NCI-H146 treated with DMSO at 0.1 percent for 48 hours (cell line): Measurements from ENCODE around the gene SELENON.
"Not testable (repeated sequence)": the region's sequence is repeated elsewhere in the genome, so short reads cannot be mapped to it uniquely, and the experiment has no call there.

Experiments
- DNase-seq: peaks from one replicate; lab custom pipeline; 2025; ENCODE audit not compliant: unreplicated experiment; lab: John Stamatoyannopoulos, UW

The SELENON gene

DNA sequence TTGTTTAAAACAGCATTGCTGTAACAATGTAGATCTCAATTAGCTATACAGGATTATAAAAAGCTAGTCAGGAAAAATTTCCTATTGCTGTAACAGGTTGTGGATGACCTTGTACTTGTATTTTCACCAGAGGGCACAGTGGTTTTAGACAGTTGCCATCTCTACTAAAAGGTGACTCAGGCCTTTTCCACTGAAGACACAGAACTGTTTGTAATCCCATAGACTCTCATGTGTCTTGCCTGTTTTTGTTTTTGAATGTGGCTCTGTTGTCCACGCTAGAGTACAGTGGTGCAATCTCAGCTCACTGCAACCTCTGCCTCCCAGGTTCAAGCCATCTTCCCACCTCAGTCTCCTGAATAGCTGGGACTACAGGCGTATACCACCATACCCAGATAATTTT lies 25.6 kb downstream of the SELENON start:
- DNase-seq: no peak

DNA sequence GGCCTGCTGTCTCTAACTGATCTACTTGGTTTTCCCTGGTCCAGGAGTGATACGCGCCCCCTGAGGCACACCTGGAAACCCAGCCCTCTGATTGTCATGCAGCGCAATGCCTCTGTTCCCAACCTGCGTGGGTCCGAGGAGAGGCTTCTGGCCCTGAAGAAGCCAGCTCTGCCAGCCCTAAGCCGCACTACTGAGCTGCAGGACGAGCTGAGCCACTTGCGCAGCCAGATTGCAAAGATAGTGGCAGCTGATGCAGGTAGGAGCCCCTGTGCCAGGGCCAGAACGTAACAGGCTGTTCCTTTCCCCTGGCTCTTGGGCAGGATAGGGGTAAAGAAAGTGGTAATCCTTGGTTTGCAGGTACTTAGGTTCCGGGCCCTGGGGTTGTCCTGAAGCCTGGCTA lies 26.6 kb downstream of the SELENON start:
- no peak for DNase-seq

DNA sequence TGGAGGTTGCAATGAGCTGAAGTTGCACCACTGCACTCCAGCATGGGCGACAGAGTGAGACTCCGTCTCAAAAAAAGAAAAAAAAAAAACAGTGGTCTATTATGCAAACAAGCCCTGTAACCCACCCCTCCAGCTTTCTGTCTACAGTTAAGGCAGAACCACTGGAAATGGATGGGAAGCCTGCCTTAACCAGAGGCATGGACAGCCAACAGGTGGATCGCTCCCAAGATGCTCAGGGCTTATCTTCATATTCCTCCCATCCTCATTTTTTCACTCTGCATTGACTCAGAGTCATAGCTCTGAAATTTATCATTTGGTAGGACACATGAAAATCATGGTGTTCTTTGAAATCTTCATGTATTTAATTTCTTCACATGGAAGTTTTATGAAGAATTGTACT lies 28.5 kb downstream of the SELENON start:
- DNase-seq: no peak

DNA sequence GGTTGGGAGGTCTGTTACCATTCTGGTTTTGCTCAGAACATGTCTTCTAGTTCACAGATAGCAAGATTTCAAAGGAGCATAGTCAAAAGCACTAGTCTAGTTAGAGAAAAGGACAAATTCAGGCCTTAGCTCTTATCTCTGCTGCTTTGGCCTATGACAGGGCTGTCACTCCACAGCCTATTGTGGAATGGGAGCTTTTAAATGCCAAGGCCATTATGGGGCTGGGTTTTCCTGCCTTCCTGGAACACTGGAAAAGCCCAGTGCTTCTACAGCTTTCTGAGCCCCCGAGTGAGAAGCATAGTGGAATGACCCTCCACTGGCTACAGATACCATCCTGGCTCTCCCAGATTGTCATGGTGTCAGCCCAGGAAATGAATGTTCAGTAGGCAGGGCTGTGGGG lies 29.1 kb downstream of the SELENON start:
- no peak for DNase-seq

DNA sequence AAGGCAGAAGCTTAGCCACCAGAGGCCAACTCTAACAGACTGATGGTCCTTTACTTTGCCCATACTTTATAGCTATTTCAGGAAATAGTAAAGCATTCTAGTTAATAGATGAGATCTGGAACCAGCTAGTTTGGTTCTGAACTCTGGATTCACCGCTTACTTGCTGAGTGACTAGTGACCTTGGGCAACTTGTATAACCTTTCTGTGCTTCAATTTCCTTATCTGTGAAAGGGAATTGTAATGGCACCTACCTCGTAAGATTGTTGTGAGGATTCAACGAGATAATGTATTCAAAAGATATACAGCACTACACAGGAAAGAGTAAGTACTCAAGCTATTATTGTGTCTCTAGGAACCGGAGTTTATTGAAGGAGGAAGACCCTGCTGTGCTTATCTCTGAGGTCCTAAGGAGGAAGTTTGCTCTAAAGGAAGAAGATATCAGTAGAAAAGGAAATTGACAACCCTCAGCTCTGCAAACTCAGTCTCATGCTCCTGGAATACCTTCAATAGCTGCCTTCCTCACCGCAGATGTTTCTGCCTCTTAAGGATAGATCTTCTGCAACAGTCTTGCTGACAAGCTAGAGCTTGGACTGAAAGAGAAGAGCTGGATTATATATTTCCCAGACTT lies 31.7 kb downstream of the SELENON start:
- no peak for DNase-seq

DNA sequence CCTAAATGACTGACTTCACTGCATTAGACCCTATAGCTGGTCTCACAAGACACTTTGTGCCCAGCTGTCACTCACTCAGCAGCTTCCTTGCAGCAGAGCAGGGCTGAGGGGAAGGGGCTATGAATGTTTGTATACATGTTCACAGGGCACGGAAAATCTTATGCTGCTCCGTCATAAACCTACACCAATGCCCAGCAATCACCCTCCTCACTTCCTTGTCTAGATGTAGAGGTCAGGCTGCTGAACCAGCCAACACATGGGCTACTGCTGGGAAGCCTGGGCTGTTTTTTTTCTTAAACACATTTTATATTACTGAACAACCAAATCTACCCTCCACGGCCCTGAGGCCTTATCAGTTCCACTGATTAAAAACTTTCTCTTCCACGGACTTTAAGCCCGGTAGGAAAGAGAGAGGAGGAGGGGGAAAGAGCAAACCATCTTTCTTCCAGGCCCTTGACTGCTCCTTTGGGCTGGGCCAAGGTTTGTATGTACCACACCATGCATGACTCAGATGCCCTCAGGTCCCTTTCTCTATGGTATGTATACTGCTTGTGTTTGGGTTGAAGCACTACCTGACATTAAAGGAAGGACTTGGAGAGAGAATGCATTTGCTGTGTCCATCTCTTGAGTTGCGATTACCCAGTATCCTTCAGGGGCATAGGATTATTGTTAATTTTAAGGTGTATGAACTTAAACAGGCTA lies 32.5 kb downstream of the SELENON start:
- DNase-seq: no peak

DNA sequence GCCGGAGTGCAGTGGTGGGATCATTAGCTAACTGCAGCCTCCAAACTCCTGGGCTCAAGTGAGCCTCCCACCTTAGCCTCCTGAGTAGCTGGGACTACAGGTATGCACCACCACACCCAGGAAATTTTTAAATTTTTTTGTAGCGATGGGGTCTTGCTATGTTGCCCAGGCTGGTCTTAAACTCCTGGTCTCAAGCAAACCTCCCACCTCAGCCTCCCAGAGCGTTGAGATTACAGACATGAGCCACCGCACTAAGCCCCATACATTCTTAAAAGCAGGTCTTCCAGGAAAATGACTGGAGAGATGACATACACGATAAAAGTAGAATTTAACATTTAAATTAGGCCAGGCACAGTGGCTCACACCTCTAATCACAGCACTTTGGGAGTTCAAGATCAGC lies 33.2 kb downstream of the SELENON start:
- no peak for DNase-seq

DNA sequence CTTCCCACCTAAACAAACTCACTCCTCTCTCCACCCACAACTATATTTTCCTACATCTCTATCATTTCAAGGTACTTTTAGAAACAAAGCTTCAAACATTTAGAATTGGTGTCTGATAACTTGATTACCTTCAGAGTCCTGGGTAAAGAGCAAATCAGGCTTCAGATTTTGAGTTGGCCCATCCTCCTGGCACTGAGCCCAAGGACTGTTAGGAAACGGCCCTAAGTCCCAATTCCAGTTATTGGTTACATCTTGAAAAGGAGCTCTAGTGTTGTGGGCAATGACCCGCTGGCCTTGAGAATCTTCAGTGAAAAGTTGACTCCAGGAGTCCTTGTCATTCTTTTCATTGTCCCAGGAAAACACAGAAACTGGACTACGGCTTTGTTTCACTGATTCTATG lies 34.9 kb downstream of the SELENON start:
- no peak for DNase-seq

DNA sequence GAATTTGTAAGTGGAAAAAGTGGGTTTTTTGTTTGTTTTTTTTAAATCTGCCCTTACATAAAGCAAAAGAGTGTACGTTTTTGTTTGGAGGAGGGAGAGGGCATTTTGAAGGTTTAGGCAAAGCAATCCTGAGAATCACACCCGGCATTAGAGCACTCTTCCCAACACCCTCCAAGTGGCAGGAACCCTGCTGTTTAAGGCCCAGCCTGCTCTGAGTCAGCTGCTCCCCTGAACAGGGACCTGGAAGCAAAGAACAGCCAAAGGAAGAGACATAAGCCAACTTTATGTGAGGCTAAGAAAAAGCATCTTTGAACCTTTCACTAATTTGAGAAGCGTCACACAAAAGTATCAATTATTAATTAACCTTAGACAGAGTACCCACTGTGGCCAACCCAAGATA lies 36.7 kb downstream of the SELENON start:
- no peak for DNase-seq

DNA sequence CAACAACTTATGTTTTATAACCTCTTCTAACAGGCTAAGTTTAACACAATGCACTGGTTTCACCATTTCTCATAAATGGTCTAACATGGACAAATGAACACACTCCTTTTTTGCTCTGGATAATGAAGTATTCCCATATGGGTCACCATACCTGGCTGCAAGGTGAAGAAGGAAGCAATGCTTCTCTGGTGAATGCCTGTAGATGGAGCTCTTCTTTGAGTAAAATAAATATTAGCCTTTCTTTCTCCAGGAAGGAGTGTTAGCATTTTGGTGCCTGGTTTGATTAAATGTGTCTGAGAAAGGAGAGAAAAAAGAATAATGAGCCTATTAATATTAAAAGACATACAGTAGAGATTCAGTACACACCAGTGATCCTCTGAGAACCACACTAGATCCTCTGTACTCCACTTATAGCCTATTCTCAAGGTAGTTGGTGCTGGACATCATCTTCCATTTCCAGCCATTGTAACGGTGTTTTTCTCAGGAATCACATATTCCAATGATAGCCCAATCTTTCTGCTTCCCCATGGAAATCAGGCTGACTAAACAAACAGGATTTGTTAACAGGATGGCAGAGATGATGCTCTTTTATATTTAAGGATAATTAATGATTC lies 37.4 kb downstream of the SELENON start:
- DNase-seq: peak; percentile 3

DNA sequence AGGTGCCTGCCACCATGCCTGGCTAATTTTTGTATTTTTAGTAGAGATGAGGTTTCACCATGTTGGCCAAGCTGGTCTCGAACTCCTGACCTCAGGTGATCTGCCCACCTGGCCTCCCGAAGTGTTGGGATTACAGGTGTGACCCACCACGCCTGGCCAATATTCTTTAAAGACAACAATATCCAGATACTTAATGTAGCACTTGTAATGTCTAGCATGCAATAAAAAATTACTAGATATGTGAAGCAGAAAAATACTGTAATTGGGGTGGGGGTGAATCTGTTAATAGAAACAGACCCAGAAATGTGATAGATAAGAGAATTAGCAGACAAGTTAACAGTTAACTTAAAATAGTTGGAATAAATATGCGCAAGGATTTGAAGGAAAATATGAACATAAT lies 39.8 kb downstream of the SELENON start:
- DNase-seq: not testable (repeated sequence)

DNA sequence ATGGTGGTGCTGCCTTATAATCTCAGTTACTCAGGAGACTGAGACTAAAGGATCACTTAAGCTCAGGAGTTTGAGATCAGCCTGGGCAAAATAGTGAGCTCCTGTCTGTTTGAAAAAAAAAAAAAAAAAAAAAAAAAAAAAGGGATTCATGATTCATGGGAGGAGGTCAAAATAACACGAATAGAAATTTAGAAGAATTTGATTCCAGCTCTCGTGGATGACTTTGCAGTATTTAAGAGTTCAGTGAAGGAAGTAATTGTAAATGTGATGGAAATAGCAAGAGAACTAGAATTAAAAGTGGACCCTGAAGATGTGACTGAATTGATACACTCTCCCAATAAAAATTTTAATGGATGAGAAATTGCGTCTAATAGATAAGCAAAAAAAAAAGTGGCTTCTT lies 43.5 kb downstream of the SELENON start:
- no peak for DNase-seq

DNA sequence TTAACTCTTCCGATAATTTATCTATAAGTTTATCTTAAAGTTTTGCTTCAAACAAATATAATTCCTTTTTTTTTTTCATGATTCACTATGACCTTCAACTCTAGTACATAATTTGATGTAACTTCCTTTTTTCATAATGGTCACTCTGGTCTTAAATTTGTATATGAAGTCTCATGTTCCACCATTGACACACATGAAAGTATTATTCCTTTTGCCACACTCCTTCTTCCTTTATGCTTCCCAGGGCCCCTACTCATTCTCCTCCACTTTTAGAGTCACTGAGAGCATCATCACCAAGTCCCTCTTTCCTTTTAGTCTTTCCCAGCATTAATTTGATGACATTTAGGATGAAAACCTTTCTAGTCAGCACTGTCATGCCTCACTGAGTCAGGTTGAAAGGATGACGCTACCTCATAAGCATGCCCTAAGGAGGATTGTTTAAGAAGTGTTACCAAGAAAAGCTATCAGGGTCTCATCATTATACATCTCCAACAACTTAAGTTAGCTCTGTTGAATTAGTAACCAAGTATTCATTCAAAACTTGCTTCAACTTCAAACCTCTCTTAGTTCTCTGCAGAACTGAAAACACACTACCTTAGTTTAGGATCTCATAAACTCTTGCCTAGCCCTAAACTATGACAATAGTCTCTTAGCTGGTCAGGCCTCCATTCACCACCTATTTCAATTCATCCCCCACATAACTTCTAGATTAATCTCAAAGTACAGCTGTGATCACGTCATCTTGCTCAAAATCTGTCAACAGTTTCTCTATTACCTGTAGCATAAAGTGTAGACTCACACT lies 44.7 kb downstream of the SELENON start:
- DNase-seq: no peak

DNA sequence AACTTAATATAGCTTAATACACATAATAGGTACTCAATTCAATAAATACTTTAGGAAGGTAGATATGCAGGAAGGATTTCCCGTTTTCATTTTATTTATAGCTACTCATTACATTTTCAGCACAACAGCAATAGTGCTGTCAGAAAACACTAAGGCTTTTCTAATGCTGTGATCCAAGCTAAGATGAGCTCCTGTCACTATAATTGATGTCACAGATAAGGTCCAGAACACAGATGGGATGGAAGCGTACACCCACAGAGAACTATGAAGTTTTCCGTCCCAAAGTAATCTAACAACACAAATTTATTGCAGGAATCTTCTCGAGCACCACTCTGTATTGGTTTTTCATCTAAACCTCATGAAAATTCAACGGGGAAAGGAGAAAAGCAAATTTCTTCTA lies 45.7 kb downstream of the SELENON start:
- DNase-seq: no peak

DNA sequence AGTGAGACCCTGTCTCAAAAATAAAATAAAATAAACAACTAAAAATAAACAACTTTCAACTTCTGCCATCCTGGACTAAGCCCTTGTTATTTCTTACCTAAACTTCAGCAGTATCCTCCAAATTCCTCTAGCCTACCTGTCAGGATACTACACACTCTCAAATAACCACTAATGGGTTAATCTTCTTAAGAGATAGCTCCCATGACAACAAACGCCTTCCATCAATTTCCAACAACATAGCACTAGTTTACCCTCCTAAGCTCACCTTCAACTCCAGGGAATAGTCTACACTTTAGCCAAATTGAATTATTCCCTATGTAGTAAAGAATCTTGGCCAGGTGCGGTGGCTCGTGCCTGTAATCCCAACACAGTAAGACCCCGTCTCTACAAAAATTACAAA lies 47.9 kb downstream of the SELENON start:
- no peak for DNase-seq

DNA sequence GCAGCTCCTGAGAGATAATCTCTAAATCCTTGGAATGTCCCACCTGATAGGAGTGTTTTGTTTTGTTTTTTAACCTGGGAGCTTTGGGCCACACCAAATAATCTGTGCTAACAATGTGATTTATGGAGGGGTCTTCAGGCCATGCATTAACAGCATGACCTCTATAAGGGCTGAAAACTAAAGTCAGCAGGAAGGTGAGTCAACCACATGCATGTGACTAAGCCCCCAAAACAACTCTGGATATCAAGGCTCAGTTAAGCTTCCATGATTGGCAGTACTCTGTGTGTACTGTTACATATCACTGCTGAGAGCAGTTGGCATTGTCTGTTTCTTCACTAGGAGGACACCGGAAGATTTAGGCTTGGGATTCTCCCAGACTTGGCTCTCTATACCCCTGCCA lies 48.5 kb downstream of the SELENON start:
- DNase-seq: no peak

DNA sequence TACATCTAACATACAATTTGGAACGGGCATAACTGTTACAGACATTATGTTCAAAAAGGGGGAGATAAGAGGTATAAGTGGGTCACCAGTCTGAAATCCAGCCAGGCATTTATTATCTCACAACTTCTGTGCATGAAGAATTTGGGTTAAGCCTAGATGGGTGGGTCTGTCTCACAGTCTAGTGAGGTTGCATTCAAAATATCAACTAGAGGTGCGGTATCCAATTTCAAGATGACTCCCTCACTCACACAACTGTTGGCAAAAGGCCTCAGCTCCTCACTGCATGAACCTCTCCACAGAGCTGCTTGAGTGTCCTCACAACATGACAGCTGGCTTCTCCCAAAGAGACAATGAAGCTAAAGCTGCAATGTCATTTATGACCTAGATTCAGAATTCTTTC lies 54.6 kb downstream of the SELENON start:
- no peak for DNase-seq

DNA sequence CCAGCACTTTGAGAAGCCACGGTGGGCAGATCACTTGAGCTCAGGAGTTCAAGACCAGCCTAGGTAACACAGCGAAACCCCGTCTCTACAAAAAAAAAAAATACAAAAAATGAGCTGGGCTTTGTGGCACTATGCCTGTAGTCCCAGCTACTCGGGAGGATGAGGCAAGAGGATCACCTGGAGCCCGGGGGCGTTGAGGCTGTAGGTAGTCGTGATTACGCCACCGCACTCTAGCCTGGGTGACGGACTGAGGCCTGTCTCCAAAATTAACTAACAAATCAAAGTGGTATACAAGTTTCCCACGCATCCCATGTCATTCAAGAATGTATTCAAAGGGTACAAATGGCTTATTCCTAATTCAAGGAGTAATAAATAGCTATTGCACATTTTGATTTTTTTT lies 56.9 kb downstream of the SELENON start:
- no peak for DNase-seq

DNA sequence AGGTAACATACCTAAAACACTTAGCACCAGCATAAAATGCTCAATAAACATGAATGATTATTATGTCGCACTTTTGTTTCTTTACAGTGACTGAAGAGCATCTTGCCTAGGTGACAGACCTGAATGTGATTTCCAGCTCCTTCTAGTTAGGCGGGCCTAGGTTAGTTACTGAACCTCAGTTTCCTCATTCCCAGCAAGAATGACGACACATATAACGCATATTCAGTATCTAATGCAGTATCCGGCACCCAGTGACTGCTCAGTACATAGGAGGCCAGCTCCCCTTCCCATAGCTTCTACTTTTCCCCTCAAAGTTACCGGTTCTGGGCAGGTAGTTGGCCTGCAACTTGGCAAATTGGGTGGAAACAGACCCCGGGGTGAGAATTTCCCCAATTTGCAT lies 58.5 kb downstream of the SELENON start:
- no peak for DNase-seq

DNA sequence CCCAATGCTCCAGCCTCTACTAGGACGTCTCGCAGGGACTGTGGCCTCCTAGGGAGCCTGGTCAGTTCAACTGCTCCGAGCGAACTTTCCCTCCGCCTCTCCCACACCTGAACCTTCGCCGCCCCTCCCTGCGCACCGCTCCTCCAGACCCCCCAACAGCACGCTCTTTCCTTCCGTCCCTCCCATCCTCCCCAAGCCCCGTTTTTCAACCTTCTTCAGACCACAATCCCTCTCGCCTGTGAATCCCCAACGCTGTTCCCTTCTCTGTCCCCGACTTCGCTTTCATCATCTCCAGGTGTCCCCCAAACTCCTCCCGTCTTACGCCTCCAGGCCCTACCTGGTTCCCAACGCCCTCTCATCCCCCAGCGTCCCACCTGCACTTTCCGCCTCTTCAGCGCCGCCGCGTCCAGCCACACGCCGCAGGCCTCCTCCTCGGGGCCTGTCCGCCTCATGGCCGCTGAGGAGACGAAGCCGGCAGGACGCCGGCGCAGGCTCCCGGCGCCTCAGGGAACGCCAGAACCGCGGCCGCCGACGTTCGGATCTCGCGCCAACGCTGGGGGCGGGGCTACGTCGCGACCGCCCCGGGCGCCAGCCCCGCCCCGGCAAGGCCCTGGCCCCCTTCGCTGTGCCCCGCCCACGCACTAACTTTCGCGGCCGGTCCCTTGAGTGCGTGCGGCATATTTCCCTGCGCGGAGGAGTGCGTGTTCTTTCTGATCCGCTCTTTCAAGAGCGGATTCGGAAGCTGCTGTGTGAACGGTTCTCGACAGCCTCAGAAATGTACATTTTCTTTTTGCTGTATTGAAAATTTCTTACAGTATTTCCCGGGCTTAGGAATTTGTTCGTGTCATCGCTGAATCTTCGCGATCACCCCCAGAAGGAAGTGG lies 59.2 kb downstream of the SELENON start, which contains the start of gene AUNIP:
TSS of gene AUNIP (minus strand) at position 552 of the 884 bp plus-strand sequence. CDS start at position 452, 100 bp downstream.
- DNase-seq: peak; percentile 27
